Lung (tissue), 16 donors: Measurements from ENCODE around the gene CBLL1. TPM values are rescaled to one million over a fixed set of nuclear protein-coding genes. Genes with fewer than 3 reads are reported as not detected.

Experiments used
- ATAC-seq: fragments of 200-7000 bp; cut with Tn5 transposase; one replicate; pipeline ENCODE4 v1.9.1; 2020; ENCODE audit warnings: moderate number of reproducible peaks; ENCODE audit not compliant: insufficient read depth, low FRiP score
- DNase-seq, 3 donors: peaks; one replicate each; pipeline ENCODE4 v3.0.0-alpha.2; 2013 to 2017
- H3K27ac ChIP-seq, 2 donors: one replicate each; pipeline ENCODE4 v1.5.1; 2013; ENCODE audit warnings: mild to moderate bottlenecking in 2 of 2, moderate library complexity in 2 of 2, control low read depth in 1 of 2, inconsistent platforms in 1 of 2, low read depth in 1 of 2, low read length in 1 of 2
- H3K27me3 ChIP-seq, 3 donors: one replicate each; pipeline ENCODE4 v1.5.1; 2013; ENCODE audit warnings: low read length in 2 of 3; ENCODE audit not compliant: control insufficient read depth in 3 of 3, insufficient read depth in 3 of 3
- H3K36me3 ChIP-seq, 4 donors: one replicate each; pipeline ENCODE4 v1.5.1; 2013; ENCODE audit warnings: low read length in 4 of 4, mild to moderate bottlenecking in 1 of 4, moderate library complexity in 1 of 4; ENCODE audit not compliant: control insufficient read depth in 4 of 4, insufficient read depth in 4 of 4
- H3K4me1 ChIP-seq, 5 donors: one replicate each; pipeline ENCODE4 v1.5.1; 2013; ENCODE audit warnings: low read length in 5 of 5, mild to moderate bottlenecking in 2 of 5, moderate library complexity in 1 of 5; ENCODE audit not compliant: control insufficient read depth in 5 of 5, insufficient read depth in 5 of 5
- H3K4me3 ChIP-seq: one replicate; pipeline ENCODE4 v1.5.1; 2013; ENCODE audit warnings: mild to moderate bottlenecking, control low read depth, moderate library complexity
- H3K9ac ChIP-seq, 2 donors: one replicate each; pipeline ENCODE4 v1.5.1; 2013; ENCODE audit warnings: low read length in 2 of 2, control low read depth in 1 of 2; ENCODE audit not compliant: insufficient read depth in 1 of 2
- H3K9me3 ChIP-seq, 4 donors: one replicate each; pipeline ENCODE4 v1.5.1; 2013; ENCODE audit warnings: low read length in 3 of 4, mild to moderate bottlenecking in 1 of 4, moderate library complexity in 1 of 4; ENCODE audit not compliant: control insufficient read depth in 4 of 4, insufficient read depth in 3 of 4
- CTCF ChIP-seq: IDR thresholded peaks from 2 replicates; pipeline ENCODE4 v1.5.1; 2012; ENCODE audit warnings: mild to moderate bottlenecking; ENCODE audit errors: control extremely low read depth, extremely low read depth
- WGBS, 2 donors: extraction: QIAGEN DNeasy Blood & Tissue Kit; methylation state at CpG; one replicate each; pipeline ENCODE4 v1.1.7; 2013; 5-methylcytosine and 5-hydroxymethylcytosine counted together
- long read RNA-seq, 5 donors: transcript quantifications; one replicate each; lab custom pipeline, GENCODE V29; 2026
- polyA plus RNA-seq, 2 donors: library from polyadenylated mRNA; stranded (reverse); fragments of 200-250 nt; gene quantifications; one replicate each; pipeline ENCODE4 v1.2.1, GENCODE V29; 2013
- total RNA-seq, 2 donors: library from RNA; depleted of rRNA in 1 of 2; stranded (reverse); fragments of >200 nt in 1 of 2; gene quantifications; one replicate each; pipeline ENCODE4 v1.2.1, GENCODE V29; 2014 to 2021
- donor health status: control.
- donor health status: control.
- donor health status: Bipolar disorder and iron deficiency.
- donor health status: healthy.
- donor health status: DM: yes; HTN: yes; CAD: no.

Gene CBLL1, protein sequence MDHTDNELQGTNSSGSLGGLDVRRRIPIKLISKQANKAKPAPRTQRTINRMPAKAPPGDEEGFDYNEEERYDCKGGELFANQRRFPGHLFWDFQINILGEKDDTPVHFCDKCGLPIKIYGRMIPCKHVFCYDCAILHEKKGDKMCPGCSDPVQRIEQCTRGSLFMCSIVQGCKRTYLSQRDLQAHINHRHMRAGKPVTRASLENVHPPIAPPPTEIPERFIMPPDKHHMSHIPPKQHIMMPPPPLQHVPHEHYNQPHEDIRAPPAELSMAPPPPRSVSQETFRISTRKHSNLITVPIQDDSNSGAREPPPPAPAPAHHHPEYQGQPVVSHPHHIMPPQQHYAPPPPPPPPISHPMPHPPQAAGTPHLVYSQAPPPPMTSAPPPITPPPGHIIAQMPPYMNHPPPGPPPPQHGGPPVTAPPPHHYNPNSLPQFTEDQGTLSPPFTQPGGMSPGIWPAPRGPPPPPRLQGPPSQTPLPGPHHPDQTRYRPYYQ
- total RNA-seq (10 to 100 TPM; 19.7 to 25.2 TPM), polyA plus RNA-seq (10 to 100 TPM in 1 of 2 donors, 1 to 10 TPM in 1; 5.2 to 10.5 TPM)
- long read RNA-seq, donor 1, full-length matches to known transcripts = 11 of 30 reads
- long read RNA-seq, donor 1, partial matches to known transcripts = 19 of 30 reads
- long read RNA-seq, donor 1, other reads (novel, unspliced or antisense) = 0 of 30 reads
- long read RNA-seq, donor 2, full-length matches to known transcripts = 6 of 6 reads
- long read RNA-seq, donor 2, partial matches to known transcripts = 0 of 6 reads
- long read RNA-seq, donor 2, other reads (novel, unspliced or antisense) = 0 of 6 reads
- long read RNA-seq, donor 3, full-length matches to known transcripts = 7 of 7 reads
- long read RNA-seq, donor 3, partial matches to known transcripts = 0 of 7 reads
- long read RNA-seq, donor 3, other reads (novel, unspliced or antisense) = 0 of 7 reads
- long read RNA-seq, donor 4, full-length matches to known transcripts = 4 of 4 reads
- long read RNA-seq, donor 4, partial matches to known transcripts = 0 of 4 reads
- long read RNA-seq, donor 4, other reads (novel, unspliced or antisense) = 0 of 4 reads
- long read RNA-seq, donor 5, full-length matches to known transcripts = 17 of 17 reads
- long read RNA-seq, donor 5, partial matches to known transcripts = 0 of 17 reads
- long read RNA-seq, donor 5, other reads (novel, unspliced or antisense) = 0 of 17 reads

GRCh38 chr7:107743567-107744344 lies at the start of gene CBLL1:
Gene CBLL1, plus strand, starts transcription at chr7:107744142. Its CDS starts 22 bp downstream, at chr7:107744164.
- whole genome bisulfite sequencing, 2 donors = 0% methylated on average over 56 of the region's 56 CpGs
- Histone ChIP-seq H3K4me3 (peak within 1 kb of the TSS; percentile 82), H3K27ac (peak within 1 kb of the TSS; percentile 98 to 100), H3K36me3 (no peaks in the 10 kb centered on the region), H3K9ac (peak within 1 kb of the TSS; percentile 75 to 87), H3K4me1 (peaks cover 0 to 20% (median 8%) of the 10 kb centered on the region in 5 donors), H3K9me3 (peaks cover 0 to 2% (median 0%) of the 10 kb centered on the region in 4 donors), H3K27me3 (no peaks in the 10 kb centered on the region)
- peak; percentile 97 to 98 (median 98) for DNase-seq
- ATAC-seq = peak; percentile 98
- TF ChIP-seq CTCF = peak; percentile 63

DNA sequence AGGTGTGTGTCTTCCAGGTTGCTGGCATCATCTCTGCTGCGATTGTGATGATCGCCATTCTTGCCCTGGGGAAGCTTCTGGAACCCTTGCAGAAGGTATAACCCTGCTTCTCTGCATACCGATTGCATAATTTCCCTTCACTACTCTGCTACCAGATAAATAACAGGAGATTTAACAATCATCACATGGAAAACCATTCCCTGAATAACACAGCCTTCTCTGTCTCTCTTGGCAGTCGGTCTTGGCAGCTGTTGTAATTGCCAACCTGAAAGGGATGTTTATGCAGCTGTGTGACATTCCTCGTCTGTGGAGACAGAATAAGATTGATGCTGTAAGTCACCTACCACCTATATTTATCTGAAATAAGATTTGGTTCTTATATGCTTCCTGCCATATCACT lies 49.6 kb upstream of the CBLL1 start:
- TF ChIP-seq CTCF = no peak
- ATAC-seq (no peak), DNase-seq (peak in 1 of 3 donors; percentile 24)
- H3K9ac ChIP-seq = no peak overlapping the region
- no peak overlapping the region for H3K4me3 ChIP-seq
- H3K9me3 ChIP-seq = no peaks in the 10 kb centered on the region
- no peaks in the 10 kb centered on the region for H3K27me3 ChIP-seq
- H3K4me1 ChIP-seq = peaks cover 0 to 16% (median 0%) of the 10 kb centered on the region in 5 donors
- no peak overlapping the region for H3K27ac ChIP-seq
- no peaks in the 10 kb centered on the region for H3K36me3 ChIP-seq
- WGBS, 2 donors = 57 to 67% methylated on average over 5 of the region's 5 CpGs

DNA sequence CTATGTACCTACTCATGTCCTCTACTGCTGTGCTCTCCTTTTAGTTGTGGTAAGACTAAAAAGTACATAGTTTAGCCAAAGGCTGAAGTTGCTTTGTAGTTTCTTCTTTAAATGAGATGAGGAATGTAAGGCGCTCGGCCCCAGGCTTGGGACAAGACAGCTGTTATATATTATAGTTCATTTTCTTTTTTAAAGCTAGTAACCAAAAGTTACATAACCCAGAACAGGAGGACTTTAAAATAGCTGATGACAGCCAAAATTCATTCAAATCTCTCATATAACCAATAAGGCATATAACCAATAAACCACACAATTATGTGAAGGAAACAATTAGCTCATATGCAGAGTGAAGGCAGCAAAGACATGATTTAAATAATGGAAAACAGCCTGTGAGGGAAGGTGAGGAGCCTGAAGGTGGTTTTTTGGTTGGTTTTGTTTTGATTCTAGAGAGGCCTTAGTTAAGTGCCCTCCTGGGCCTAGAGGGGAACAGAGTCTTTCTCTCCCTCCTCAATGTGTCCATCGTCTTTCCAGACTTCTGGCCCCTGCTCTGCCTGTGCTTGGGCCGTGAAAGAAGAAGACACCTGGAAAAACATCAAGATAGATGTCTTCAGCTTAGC lies 47.5 kb upstream of the CBLL1 start:
- no peak for TF ChIP-seq CTCF
- 89 to 97% methylated on average over 4 of the region's 4 CpGs for WGBS, 2 donors
- no peak for DNase-seq
- Histone ChIP-seq H3K9ac (no peak overlapping the region), H3K4me3 (no peak overlapping the region), H3K36me3 (no peaks in the 10 kb centered on the region), H3K9me3 (no peaks in the 10 kb centered on the region), H3K27ac (no peak overlapping the region), H3K27me3 (no peaks in the 10 kb centered on the region), H3K4me1 (peaks cover 0 to 16% (median 0%) of the 10 kb centered on the region in 5 donors)
- ATAC-seq = no peak
